GM18511 (cell line): ENCODE measurements around the gene PSEN1.

Experiments
- ATAC-seq: cut with Tn5 transposase; IDR thresholded peaks from one replicate; pipeline ENCODE4 v1.9.1; 2021; ENCODE audit warnings: mild to moderate bottlenecking, moderate library complexity; ENCODE audit not compliant: unreplicated experiment

PSEN1 gene

DNA sequence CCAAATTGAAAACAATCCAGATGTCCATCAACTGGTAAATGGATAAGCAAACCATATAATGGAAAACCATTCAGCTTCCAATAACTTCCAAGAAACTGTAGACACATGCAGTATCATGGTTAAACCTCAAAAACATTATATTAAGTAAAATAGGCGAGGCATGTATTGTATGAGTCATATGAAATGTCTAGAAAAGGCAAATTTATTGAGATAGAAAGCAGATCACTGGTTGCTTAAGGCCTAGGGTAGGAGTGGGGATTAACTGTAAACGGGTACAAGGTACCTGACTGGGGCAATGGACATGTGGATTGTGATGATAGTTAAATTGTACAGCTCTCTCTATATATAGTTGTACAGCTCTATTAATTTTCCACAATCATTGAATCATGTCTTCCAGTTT lies 79.7 kb downstream of the PSEN1 start:
- ATAC-seq = no peak

DNA sequence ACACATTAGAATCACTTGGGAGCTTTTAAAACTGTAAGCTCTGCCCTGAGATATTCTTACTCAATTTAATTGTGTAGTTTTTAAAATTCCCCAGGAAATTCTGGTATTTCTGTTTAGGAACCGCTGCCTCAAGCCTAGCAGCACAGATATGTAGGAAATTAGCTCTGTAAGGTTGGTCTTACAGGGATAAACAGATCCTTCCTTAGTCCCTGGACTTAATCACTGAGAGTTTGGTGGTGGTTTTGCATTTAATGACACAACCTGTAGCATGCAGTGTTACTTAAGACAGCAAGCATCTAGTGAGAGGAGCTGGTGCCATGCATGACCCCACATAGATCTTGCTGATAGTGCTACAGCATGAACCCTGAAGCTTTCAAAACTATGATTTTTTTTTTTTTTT lies 81.1 kb downstream of the PSEN1 start:
- no peak for ATAC-seq

DNA sequence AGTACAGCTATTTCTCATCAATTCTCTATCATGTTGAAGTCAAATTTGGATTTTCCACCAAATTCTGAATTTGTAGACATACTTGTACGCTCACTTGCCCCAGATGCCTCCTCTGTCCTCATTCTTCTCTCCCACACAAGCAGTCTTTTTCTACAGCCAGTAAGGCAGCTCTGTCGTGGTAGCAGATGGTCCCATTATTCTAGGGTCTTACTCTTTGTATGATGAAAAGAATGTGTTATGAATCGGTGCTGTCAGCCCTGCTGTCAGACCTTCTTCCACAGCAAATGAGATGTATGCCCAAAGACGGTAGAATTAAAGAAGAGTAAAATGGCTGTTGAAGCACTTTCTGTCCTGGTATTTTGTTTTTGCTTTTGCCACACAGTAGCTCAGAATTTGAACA lies 83.8 kb downstream of the PSEN1 start:
- ATAC-seq = no peak

DNA sequence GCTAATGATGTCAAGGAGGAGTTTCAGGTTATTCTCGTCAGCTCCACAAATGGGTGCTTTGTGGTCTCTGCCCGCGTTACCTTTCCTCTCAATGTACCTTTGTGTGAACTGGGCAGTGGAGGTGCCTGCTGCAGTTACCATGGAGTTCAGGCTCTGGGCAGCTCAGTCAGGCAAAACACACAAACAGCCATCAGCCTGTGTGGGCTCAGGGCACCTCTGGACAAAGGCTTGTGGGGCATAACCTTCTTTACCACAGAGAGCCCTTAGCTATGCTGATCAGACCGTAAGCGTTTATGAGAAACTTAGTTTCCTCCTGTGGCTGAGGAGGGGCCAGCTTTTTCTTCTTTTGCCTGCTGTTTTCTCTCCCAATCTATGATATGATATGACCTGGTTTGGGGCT lies 84.3 kb downstream of the PSEN1 start:
- no peak for ATAC-seq

DNA sequence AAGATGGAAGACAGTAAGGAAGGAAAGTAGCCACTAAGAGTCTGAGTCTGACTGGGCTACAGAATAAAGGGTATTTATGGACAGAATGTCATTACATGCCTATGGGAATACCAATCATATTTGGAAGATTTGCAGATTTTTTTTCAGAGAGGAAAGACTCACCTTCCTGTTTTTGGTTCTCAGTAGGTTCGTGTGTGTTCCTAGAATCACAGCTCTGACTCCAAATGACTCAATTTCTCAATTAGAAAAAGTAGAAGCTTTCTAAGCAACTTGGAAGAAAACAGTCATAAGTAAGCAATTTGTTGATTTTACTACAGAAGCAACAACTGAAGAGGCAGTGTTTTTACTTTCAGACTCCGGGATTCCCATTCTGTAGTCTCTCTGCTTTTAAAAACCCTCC lies 85.6 kb downstream of the PSEN1 start:
- ATAC-seq = no peak

DNA sequence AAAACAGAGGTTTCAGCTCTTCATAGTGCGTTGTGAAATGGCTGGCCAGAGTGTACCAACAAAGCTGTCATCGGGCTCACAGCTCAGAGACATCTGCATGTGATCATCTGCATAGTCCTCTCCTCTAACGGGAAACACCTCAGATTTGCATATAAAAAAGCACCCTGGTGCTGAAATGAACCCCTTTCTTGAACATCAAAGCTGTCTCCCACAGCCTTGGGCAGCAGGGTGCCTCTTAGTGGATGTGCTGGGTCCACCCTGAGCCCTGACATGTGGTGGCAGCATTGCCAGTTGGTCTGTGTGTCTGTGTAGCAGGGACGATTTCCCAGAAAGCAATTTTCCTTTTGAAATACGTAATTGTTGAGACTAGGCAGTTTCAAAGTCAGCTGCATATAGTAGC lies 86.7 kb downstream of the PSEN1 start:
- ATAC-seq = peak; percentile 56

DNA sequence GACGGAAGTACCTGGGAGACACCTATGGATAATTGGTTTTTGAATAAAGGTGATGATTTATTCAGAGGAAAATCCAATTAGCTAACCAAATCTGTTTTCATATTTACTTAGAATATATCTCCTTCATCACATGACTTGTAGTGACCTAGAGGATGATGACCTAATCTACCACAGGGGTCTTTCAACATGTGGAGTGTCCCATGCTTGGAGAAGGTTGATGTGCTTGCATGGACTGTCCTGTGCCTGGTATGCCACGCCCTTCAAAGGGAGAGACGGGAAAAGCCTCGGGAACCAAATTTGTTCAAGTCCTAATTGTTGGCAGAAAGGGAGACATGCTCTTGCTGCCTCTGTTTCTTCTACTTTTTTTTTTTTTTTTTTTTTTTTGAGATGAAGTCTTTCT lies 89.2 kb downstream of the PSEN1 start:
- no peak for ATAC-seq

DNA sequence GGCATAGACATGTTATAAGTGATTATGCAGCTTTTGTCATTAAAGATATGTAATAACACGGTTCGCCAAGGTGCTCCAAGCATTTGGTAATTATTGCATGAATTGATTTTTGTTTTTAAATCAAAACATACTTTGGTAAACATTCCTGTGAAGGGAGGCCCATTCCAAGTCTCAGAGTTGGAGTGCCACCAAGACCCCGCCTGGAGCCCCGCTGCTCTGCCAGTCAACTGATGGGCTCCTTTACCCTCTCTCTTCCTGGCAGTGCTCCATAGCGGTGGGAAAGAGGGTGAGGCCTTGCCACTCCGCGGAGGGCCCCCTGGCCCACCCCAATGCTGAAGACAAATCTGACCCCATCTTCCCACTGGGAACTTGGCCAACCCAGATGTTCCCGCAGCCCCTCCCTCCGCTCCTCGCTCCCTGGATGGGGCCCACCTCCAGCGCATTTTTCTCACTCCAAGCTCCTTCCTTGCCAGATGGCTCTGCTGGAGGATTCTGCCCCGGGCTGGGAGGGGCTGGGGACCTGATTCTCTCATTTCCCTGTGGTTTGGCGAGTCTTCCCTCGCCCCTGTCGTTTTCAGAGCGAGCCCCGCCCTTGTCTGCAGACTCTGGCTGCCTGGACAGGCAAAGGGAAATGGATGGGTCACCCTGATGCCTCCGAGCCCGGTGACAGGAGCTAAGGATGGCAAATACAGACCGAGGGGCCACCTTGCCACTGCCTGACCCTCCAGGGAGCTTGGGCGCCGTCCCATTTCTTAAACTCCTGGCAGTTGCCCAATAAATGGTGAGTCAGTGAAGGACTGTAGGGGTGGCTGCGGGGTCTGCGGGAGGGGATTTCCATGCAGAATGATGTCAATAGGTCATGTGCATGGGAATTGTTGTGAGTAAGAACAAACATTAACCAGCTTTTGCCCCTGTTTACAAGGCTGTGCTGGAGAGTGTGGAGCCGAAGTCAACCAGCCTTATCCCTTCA lies 91.8 kb downstream of the PSEN1 start:
- no peak for ATAC-seq

DNA sequence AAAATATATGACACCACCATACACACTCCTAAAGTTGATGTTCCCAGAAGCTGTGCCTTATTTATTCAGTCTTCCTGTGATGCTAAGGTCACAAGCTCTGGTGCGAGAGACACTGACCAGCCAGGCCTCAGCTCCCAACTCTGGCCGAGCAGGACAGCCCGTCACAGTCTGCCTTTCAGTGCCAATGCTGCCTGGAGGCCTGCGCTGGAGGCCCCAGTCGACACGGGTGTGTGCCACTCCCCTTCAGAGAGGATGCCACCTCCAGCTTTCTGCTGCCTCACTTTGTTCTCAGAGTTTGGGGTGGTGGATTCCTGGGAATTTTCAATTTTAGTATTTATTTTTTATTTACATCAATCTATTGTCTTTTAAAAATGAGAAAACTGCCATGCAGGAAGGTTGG lies 93.7 kb downstream of the PSEN1 start:
- no peak for ATAC-seq

DNA sequence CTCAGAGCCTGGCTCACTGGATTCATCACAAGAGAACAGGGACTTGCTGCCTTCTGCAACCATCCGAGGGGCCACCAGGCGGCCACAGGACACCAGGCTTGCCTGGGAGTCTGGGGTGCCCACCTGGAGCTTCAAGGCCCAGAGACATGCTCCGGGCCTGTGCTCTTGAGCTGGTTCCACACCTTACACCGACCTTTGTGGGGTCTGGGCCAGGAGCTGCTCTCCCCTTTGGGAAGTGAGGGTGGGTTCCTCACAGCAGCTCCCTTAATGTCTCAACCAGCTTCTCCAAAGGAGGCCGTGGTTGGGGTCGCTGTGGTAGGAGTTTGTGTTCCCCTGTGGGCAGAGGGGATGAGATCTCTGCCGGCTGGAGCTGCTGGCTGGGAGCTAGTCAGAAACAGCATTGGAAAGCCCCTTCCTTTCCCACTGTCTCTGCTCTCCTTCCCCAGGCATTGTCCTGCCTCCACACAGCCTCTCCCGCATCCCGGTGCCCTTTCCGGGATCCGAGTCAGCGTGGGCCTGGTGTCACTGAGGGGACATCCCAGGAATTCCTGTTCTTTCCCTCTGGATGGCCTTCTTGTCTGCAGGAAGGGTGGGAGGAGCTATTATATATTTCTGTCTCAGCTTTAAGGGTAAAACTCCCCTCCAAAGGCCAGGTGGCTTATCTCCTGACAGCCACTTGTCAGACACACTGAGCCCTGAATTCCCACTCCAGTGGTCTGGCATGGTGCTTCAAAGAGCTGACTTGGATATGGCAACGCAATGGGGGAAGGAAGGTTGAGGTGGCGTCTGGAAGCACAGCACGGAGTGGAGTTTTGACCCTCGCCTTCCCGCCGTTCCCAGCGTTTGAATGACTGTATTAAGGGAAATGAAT lies 95.9 kb downstream of the PSEN1 start:
- no peak for ATAC-seq

DNA sequence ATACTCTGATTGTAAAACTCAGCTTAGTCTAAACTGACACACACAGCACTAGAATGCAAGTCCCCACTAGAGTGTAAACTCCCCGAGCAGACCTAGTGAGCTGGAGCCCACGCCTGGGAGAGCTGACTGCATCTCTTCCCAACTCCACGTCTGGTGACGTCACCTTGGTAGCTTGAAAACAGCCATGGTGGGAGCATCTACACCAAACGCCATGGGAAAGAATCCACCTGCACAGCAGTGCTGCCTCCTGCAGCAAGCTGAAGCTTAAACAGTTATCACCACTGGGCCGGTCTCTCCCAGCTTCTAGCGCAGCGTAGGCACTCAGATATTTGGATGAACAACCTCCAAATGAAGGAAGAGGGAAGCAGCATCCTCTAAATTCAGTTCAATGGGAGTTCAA lies 96.7 kb downstream of the PSEN1 start:
- ATAC-seq = no peak

DNA sequence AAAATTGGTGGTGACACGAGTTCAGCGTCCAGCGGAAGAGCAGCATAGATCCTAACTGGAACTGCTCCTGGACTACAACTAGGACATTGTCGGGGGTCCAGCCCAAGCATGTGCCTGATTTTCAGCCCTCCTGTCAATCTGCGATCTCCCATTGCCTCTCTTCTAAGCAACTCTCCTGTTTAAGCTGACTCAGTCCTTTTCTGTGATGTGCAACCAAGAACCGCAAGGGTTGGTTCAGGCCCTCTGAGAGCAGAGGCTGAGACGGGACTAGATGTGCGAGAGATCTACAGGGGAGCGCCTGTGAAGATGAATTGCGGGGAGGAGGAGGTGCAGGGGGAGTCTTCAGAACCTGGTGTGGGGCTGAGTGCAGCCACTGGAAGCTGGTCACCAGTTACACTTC lies 97.3 kb downstream of the PSEN1 start:
- ATAC-seq = no peak

DNA sequence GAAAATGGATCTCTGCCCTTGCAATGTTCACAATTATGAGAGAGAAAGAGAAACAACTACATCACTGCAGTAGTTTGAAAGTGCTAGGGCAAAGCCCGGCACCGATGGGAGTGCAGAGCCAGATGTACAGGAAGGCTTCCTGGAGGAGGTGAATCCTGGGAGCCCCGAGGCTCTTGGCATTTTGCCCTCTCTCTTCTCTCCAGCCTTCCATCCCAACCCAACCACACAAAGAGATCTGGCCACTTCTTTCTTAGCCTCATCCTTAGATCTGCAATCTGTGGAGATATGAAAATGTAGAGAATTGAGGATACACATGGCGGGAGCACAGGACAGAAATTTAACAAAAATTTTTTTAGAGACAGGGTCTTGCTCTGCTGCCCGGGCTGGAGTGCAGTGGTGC lies 97.7 kb downstream of the PSEN1 start:
- no peak for ATAC-seq

DNA sequence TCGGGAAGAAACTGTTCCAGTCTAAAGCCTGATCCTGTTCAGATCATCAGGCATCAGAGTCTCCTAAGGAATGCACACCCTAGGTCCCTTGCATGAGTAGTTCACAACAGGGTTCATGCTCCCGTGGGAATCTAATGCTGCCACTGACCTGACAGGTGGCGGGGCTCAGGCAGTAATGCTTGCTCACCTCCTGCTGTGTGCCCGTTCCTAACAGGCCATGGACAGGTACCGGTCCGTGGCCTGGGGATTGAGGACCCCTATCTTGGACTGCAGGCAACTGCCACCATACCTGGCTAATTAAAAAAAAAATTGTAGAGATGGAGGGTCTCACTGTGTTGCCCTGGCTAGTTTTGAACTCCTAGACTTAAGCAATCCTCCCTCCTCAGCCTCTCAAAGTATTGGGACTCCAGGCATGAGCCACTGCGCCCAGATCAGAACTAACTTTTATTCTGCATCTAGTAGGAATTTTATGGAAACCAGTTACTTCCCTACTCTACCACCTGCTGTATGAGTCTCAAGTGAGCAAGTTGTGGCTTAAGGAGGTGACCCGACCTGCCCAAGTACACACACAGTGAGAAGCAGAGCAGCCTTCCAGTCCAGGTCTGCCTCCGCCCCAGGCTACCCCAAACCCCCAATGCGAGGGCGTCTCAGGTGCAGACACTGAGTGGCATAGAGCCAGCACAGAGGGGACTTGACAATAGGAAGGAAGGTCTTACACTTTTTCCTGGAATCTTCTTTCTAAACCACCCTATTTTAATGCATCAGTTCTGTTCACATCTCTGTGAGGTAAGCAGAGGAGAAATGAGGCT lies 98.5 kb downstream of the PSEN1 start:
- no peak for ATAC-seq

DNA sequence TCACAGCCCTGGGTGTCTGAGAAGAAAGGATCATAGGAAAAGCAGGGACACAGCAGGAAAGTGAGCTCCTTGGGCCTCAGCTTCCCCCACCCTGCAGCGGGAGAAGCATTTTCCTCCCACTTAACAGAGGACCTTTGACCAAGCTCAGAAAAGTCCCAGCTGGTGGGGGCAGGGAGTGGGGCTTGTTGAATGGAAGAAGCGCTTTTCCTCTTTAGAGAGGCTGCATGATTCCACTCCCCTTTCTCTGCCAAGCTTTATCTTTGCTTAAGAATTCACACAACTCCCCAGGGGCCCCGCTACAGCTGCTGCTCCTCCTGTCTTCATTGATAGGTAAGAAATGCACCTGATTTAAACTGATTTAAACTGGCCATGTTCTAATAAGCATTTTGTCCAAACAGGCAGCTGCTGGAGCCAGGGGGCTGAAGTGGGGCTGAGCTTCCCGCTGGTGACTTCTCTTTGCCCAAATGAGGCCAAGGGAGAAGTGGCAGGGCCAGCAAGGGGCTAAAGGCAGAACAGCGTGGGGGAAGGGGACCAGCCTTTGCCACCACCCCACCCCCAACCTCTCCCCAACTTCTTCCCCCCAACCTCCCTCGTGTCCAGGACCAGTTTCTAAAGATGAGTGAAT lies 99.3 kb downstream of the PSEN1 start:
- ATAC-seq = no peak

DNA sequence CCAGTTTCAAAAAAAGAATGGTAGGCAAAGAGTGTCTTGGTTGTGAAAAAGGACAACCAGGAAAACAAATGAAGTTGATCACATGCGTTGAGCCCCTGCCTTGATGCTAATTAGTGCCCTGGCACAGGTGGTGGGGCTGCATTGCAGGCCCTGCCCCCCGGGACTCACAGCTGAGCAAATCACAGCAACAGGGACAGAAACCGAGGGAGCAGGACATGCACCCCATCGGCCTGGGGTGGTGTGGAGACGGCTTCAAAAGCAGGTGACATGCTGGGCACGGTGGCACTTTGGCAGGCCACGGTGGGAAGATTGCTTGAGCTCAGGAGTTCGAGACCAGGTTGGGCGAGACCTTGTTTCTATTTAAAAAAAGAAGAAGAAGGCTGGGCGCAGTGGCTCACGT lies 99.8 kb downstream of the PSEN1 start:
- ATAC-seq = no peak

DNA sequence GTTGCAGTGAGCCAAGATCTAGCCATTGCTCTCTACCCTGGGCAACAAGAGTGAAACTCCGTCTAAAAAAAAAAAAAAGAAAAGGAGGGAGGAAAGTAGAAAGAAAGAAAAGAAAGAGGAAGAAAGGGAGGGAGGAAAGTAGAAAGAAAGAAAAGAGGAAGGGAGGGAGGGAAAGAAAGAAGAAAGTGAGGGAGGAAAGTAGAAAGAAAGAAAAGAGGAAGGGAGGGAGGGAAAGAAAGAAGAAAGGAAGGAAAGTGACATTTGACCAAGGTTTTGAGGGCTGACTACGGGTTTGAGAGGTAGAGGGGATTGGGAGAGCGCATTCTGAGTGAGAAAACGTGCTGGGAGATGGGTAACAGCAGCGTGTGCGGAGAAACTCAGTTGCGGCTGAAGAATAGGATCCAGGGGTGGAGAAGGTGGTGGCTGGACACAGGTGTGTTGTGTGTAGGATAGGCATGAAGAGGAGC lies 100.5 kb downstream of the PSEN1 start:
- ATAC-seq = no peak

DNA sequence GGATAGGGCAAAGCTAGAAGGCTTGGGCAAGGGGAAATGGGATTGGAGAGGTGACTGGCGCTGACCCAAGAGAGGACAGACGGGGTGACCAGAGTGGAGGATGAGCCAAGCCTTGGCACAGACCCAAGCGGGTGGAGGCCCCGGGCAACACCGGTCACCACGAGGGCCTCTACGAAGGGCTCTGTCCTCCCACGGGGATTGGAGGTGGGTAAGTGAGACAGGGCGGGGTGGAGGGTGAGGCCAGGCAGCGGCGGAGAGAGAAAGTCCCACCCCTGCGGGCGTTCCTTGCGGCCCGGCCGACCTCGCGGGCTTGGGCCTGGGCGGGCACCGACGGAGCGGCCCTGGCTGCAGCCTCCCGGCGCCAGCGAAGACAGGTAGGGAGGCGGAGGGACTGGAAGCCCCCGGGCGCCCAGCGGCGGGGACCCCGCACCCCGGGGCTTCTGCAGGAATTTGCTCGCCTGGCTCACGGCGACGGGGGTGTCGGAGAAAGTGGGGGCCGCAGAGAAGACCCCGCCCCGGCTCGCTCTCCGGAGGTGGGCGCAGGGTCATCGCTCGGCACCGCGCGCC lies 101.0 kb downstream of the PSEN1 start, which contains the start of gene PAPLN:
Gene PAPLN, plus strand, starts transcription at position 288 of the 567 bp plus-strand sequence. CDS start 2,273 bp downstream, outside the sequence.
- ATAC-seq = no peak

DNA sequence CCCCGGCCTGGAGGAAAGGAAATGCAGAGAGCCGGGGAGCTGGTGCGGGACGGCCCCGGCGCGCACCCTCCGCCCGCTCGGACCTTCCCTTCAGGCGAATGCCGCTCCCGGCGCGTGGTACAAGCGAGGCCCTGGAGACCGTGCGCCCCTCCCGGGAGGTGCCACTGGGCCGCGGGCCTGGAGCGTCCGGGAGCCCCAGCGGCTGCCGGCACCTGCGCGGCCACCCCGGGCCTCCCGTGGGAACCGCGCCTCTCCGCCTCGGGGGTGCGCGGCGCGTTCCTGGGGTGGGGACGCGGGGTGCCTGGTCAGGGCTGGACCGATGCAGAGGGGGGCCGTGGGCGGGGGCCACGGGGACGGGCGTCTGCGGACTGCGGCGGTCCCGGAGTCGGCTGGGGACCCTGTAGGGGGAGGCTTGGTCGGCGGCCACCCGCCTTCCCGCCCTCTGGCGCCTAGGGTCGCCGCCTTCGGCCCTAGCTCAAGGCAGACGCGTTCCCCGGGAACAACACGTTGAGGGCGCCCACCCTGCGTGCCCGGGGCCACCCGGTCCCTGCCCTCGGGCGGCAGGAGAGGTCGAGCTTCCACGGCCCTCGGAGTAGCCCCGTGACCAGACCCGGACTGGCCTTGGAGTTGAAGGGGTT lies 101.6 kb downstream of the PSEN1 start:
- no peak for ATAC-seq
